Keratinocyte (primary cell): ENCODE measurements around the gene CTNND1. TPM values are rescaled to one million over a fixed set of nuclear protein-coding genes. Genes with fewer than 3 reads are reported as not detected.

ENCODE experiments used
- DNase-seq: peaks from one replicate; pipeline ENCODE4 v3.0.0-alpha.2; 2011; ENCODE audit warnings: low read depth, missing footprints, low spot score
- FAIRE-seq: peaks from 2 replicates; lab custom pipeline; 2011; peaks lifted over from hg19 to GRCh38; lab: Jason Lieb, UNC
- H2AFZ ChIP-seq: 2 replicates; pipeline ENCODE4 v1.6.0; 2012; ENCODE audit warnings: low read length, control low read depth, inconsistent platforms; ENCODE audit not compliant: control insufficient read depth
- H3K27ac ChIP-seq: 2 replicates; pipeline ENCODE4 v1.5.1; 2011; ENCODE audit warnings: low read length; ENCODE audit not compliant: control insufficient read depth, insufficient read depth
- H3K27me3 ChIP-seq: 3 replicates; pipeline ENCODE4 v1.6.0; 2011; ENCODE audit warnings: low read length; ENCODE audit not compliant: control insufficient read depth, insufficient read depth; ENCODE audit errors: extremely low read depth
- H3K36me3 ChIP-seq, 2 experiments: 2 replicates in 1 of 2; 3 replicates in 1 of 2; pipeline ENCODE4 v1.5.1; 2011; ENCODE audit warnings: low read length in 2 of 2, mild to moderate bottlenecking in 1 of 2; ENCODE audit not compliant: control insufficient read depth in 2 of 2, insufficient read depth in 2 of 2; ENCODE audit errors: extremely low read depth in 1 of 2
- H3K4me1 ChIP-seq: 3 replicates; pipeline ENCODE4 v1.5.1; 2011; ENCODE audit warnings: low read length; ENCODE audit not compliant: control insufficient read depth, insufficient read depth; ENCODE audit errors: extremely low read depth
- H3K4me2 ChIP-seq: 3 replicates; pipeline ENCODE4 v1.6.0; 2011; ENCODE audit warnings: low read depth, low read length; ENCODE audit not compliant: control insufficient read depth, insufficient read depth; ENCODE audit errors: extremely low read depth
- H3K4me3 ChIP-seq, 3 experiments: fragments of 200-600 bp in 1 of 3; sonication (generic) in 1 of 3; 2 replicates in 2 of 3; 3 replicates in 1 of 3; pipeline ENCODE4 v1.5.1; 2011 to 2016; ENCODE audit warnings: low read length in 3 of 3, mild to moderate bottlenecking in 3 of 3, control low read depth in 2 of 3, inconsistent platforms in 1 of 3, low read depth in 1 of 3, mixed read lengths in 1 of 3, mixed run types in 1 of 3, moderate library complexity in 1 of 3; ENCODE audit not compliant: control insufficient read depth in 2 of 3, insufficient read depth in 2 of 3; ENCODE audit errors: extremely low read depth in 1 of 3
- H3K79me2 ChIP-seq: 2 replicates; pipeline ENCODE4 v1.6.0; 2012; ENCODE audit warnings: low read length; ENCODE audit not compliant: control insufficient read depth, insufficient read depth
- H3K9ac ChIP-seq: 3 replicates; pipeline ENCODE4 v1.6.0; 2011; ENCODE audit warnings: low read length; ENCODE audit not compliant: control insufficient read depth, insufficient read depth; ENCODE audit errors: extremely low read depth
- H3K9me1 ChIP-seq: 3 replicates; pipeline ENCODE4 v1.6.0; 2011; ENCODE audit warnings: low read length; ENCODE audit not compliant: control insufficient read depth, insufficient read depth; ENCODE audit errors: extremely low read depth
- H3K9me3 ChIP-seq: 2 replicates; pipeline ENCODE4 v1.5.1; 2012; ENCODE audit warnings: low read depth, low read length; ENCODE audit not compliant: control insufficient read depth
- H4K20me1 ChIP-seq: 3 replicates; pipeline ENCODE4 v1.6.0; 2011; ENCODE audit warnings: low read length; ENCODE audit not compliant: control insufficient read depth, insufficient read depth; ENCODE audit errors: extremely low read depth
- EZH2 ChIP-seq: IDR thresholded peaks from one replicate; pipeline ENCODE4 v1.6.1; 2012; ENCODE audit warnings: inconsistent platforms, mild to moderate bottlenecking, low read length, moderate library complexity
- dilution Hi-C: fragments of 300-500 bp; cut with MboI; formaldehyde crosslinking; loops from one replicate; pipeline ENCODE4 v1.7.0; 2020; ENCODE audit warnings: low sequenced_read_pairs; ENCODE audit not compliant: extremely low pct_ligation_motif_present
- polyA plus RNA-seq, 5 experiments: library from polyadenylated mRNA; depleted of rRNA in 3 of 5; stranded (reverse) in 3 of 5; stranded (forward) in 1 of 5; unstranded in 1 of 5; fragments of >200 nt; gene quantifications; 1 replicate in 1 of 5; 2 replicates in 3 of 5; 3 replicates in 1 of 5; pipeline versions ENCODE4 v1.2.1 to v1.2.3, GENCODE V29; 2011 to 2012; ENCODE audit warnings: missing spikeins in 2 of 5, low read depth in 1 of 5, low replicate concordance in 1 of 5
- TF ChIP-seq, protein P1 (sequence below), 3 experiments: IDR thresholded peaks in 1 of 3; conservative IDR thresholded peaks in 1 of 3; optimal IDR thresholded peaks in 1 of 3; 2 replicates in 2 of 3; 3 replicates in 1 of 3; pipeline versions ENCODE3 to v1.5.1; 2011; ENCODE audit warnings: low read length in 3 of 3, mild to moderate bottlenecking in 3 of 3, moderate library complexity in 2 of 3, control low read depth in 1 of 3, inconsistent platforms in 1 of 3; ENCODE audit not compliant: insufficient read depth in 2 of 3; ENCODE audit errors: extremely low read depth in 1 of 3

Gene CTNND1
- polyA plus RNA-seq, 1 donor (not counting 4 experiments of a cell fraction or from before 2014, with no cell fraction given), result 144 TPM

DNA sequence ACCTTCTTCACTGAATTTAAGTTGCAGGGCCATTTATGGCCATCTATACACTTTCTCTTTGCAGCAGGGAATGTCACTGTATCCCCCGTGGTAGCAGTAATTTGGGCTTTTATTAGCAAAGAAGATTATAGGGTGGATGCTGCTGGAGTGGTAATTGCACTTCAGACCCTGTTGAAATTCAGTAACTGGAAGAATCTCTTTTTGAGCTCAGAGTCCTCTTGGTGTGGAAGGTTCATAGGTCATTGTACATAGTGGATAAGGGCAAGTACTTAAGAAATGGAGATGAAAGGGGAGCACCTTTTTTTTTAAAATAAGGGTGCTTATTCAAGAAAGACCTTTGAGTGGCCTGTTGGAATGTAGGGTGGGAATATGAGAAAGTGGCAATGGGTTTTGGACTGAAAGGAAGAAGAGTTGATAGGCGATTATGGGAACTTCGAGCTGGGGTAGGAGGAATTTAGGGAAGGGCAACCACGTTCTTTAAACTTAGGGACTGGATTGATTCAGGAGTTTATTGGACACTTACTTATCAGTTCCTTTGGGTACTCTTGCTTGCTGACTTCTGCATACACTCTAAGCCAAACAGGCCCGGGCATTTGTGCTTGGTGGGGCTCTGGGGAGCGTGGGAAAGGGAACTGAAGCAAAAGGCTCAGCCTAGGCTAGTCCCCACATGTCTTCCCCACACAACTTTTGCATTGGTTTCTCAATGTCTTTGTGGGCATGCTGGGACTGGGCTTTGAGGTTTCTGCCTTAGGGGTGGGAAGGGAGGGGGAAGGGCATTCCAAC is 26.5 kb downstream of the CTNND1 start:
- H3K9ac ChIP-seq, result peak overlapping the region; percentile 43
- peak; percentile 93 for FAIRE-seq
- peak overlapping the region in 2 of 3 experiments; percentile 40 to 41 for H3K4me3 ChIP-seq

DNA sequence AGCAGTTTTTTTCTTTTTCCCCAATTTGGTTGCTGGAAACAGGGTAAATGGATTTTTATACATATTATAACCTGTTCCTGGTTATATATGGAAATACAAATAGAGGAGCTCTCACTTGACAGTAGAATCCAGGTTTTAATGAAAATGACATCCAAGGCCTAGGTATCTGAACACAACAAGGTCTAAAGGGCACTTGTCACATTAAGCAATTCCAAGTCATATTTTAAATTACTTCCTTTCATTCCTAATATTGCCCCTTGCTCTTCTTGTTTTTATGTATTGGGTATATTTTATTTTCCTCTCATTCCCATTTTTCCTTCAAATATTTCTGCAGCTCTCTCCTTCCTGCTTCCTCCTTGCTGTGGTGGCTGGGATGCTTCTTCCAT is 27.1 kb downstream of the CTNND1 start:
- no peaks in the 10 kb centered on the region for H3K9me1 ChIP-seq
- H3K4me1 ChIP-seq, result peaks cover 56% of the 10 kb centered on the region
- TF ChIP-seq, protein P1, sequence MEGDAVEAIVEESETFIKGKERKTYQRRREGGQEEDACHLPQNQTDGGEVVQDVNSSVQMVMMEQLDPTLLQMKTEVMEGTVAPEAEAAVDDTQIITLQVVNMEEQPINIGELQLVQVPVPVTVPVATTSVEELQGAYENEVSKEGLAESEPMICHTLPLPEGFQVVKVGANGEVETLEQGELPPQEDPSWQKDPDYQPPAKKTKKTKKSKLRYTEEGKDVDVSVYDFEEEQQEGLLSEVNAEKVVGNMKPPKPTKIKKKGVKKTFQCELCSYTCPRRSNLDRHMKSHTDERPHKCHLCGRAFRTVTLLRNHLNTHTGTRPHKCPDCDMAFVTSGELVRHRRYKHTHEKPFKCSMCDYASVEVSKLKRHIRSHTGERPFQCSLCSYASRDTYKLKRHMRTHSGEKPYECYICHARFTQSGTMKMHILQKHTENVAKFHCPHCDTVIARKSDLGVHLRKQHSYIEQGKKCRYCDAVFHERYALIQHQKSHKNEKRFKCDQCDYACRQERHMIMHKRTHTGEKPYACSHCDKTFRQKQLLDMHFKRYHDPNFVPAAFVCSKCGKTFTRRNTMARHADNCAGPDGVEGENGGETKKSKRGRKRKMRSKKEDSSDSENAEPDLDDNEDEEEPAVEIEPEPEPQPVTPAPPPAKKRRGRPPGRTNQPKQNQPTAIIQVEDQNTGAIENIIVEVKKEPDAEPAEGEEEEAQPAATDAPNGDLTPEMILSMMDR (optimal IDR thresholded peaks at IDR 0.05 in 1 of 3, IDR thresholded peaks at IDR 0.05 in 1 of 3, conservative IDR thresholded peaks at IDR 0.05 in 1 of 3; ENCODE audit: extremely low read depth in 1 of 3, insufficient read depth in 2 of 3, low read length in 3 of 3), result no peak
- TF ChIP-seq EZH2, result no peak
- DNase-seq (no peak), FAIRE-seq (no peak)
- H3K4me2 ChIP-seq, result peak overlapping the region; percentile 91
- H3K36me3 ChIP-seq, result peaks cover 6 to 11% of the 10 kb centered on the region in 2 experiments
- no peak overlapping the region for H3K9ac ChIP-seq
- peaks cover 5% of the 10 kb centered on the region for H4K20me1 ChIP-seq
- H3K4me3 ChIP-seq, result peak overlapping the region in 1 of 3 experiments; percentile 41
- H3K79me2 ChIP-seq, result peaks cover 97% of the 10 kb centered on the region
- dilution Hi-C loops, result no loop called here
- H3K9me3 ChIP-seq, result no peaks in the 10 kb centered on the region
- H2AFZ ChIP-seq, result no peak overlapping the region
- H3K27me3 ChIP-seq, result no peaks in the 10 kb centered on the region
- H3K27ac ChIP-seq, result peak overlapping the region; percentile 93

More for the DNA sequence above, 26.5 kb downstream of the CTNND1 start:
- Histone ChIP-seq H3K36me3 (peaks cover 4 to 8% of the 10 kb centered on the region in 2 experiments), H3K27ac (peak overlapping the region; percentile 93), H3K9me3 (no peaks in the 10 kb centered on the region), H3K4me2 (peak overlapping the region; percentile 91), H2AFZ (no peak overlapping the region), H3K4me1 (peaks cover 52% of the 10 kb centered on the region), H4K20me1 (peaks cover 5% of the 10 kb centered on the region), H3K9me1 (no peaks in the 10 kb centered on the region), H3K27me3 (no peaks in the 10 kb centered on the region), H3K79me2 (peaks cover 95% of the 10 kb centered on the region)
- peak; percentile 78 for DNase-seq
- dilution Hi-C loops, result no loop called here
- no peak for TF ChIP-seq EZH2
- TF ChIP-seq, protein P1 (optimal IDR thresholded peaks at IDR 0.05 in 1 of 3, IDR thresholded peaks at IDR 0.05 in 1 of 3, conservative IDR thresholded peaks at IDR 0.05 in 1 of 3; ENCODE audit: extremely low read depth in 1 of 3, insufficient read depth in 2 of 3, low read length in 3 of 3), result no peak
